Karpas-422 (cell line): Measurements from ENCODE around the gene MAD1L1. TPM values are rescaled to one million over a fixed set of nuclear protein-coding genes. Genes with fewer than 3 reads are reported as not detected.

ENCODE experiments used
- DNase-seq: peaks from one replicate; pipeline ENCODE4 v3.0.0-alpha.2; 2015
- H2AFZ ChIP-seq: fragments of 200-600 bp; sonication (generic); 2 replicates; pipeline ENCODE4 v1.6.1; 2014; ENCODE audit warnings: antibody characterized with exemption, low read length, mixed read lengths
- H3K27ac ChIP-seq: fragments of 200-600 bp; sonication (generic); 2 replicates; pipeline ENCODE4 v1.5.1; 2014; ENCODE audit warnings: mild to moderate bottlenecking, low read length, moderate library complexity
- H3K27me3 ChIP-seq: fragments of 200-600 bp; sonication (generic); 2 replicates; pipeline ENCODE4 v1.6.1; 2014; ENCODE audit warnings: low read length, mixed read lengths
- H3K36me3 ChIP-seq: fragments of 200-600 bp; sonication (generic); 2 replicates; pipeline ENCODE4 v1.6.1; 2014; ENCODE audit warnings: low read length, mixed read lengths; ENCODE audit not compliant: insufficient read depth
- H3K4me1 ChIP-seq: fragments of 200-600 bp; sonication (generic); 2 replicates; pipeline ENCODE4 v1.6.1; 2014; ENCODE audit warnings: mild to moderate bottlenecking, low read length, mixed read lengths
- H3K4me2 ChIP-seq: fragments of 200-600 bp; sonication (generic); 2 replicates; pipeline ENCODE4 v1.6.1; 2014; ENCODE audit warnings: low read length, low read depth, mild to moderate bottlenecking; ENCODE audit not compliant: poor library complexity, severe bottlenecking
- H3K4me3 ChIP-seq: fragments of 200-600 bp; sonication (generic); 2 replicates; pipeline ENCODE4 v1.5.1; 2014; ENCODE audit warnings: mild to moderate bottlenecking, antibody characterized with exemption, low read length, mixed read lengths
- H3K79me2 ChIP-seq: fragments of 200-600 bp; sonication (generic); 2 replicates; pipeline ENCODE4 v1.6.1; 2014; ENCODE audit warnings: mild to moderate bottlenecking, low read length, mixed read lengths
- H3K9ac ChIP-seq: fragments of 200-600 bp; sonication (generic); 2 replicates; pipeline ENCODE4 v1.6.0; 2014; ENCODE audit warnings: low read length
- H3K9me2 ChIP-seq: fragments of 200-600 bp; sonication (generic), shearing (Covaris generic); replicated peaks from 2 replicates; pipeline ENCODE4 v1.6.0; 2014; ENCODE audit warnings: mild to moderate bottlenecking, low read length, moderate library complexity; ENCODE audit not compliant: insufficient read depth
- H3K9me3 ChIP-seq: fragments of 300-700, 200-600 bp; sonication (generic); 2 replicates; pipeline ENCODE4 v1.6.1; 2014; ENCODE audit warnings: low read length, mixed read lengths
- H4K20me1 ChIP-seq: fragments of 200-600 bp; sonication (generic); 2 replicates; pipeline ENCODE4 v1.6.1; 2014; ENCODE audit warnings: mild to moderate bottlenecking, antibody characterized with exemption, low read length, low read depth; ENCODE audit not compliant: insufficient read depth
- total RNA-seq: library from RNA; depleted of rRNA; stranded (reverse); fragments of >200 nt; shearing (Covaris generic); gene quantifications from 2 replicates; pipeline ENCODE4 v1.2.3, GENCODE V29; 2014; ENCODE audit warnings: low replicate concordance

MAD1L1 gene
- total RNA-seq, 1 experiment from 2014 or later = 38.6 TPM

GRCh38 chr7:2007551-2007950 is 225.2 kb downstream of the MAD1L1 start:
- Histone ChIP-seq H3K4me2 (no peak overlapping the region), H3K4me1 (no peaks in the 10 kb centered on the region; the same call in 1 of the 2 replicates), H3K4me3 (no peak overlapping the region), H3K9ac (no peak overlapping the region), H2AFZ (no peak overlapping the region), H3K36me3 (no peaks in the 10 kb centered on the region), H3K79me2 (no peaks in the 10 kb centered on the region), H3K9me3 (no peaks in the 10 kb centered on the region), H3K27me3 (no peaks in the 10 kb centered on the region), H3K9me2 (no peaks in the 10 kb centered on the region), H3K27ac (no peak overlapping the region), H4K20me1 (no peaks in the 10 kb centered on the region)
- DNase-seq = no peak

- Histone ChIP-seq H3K9me2 (no peaks in the 10 kb centered on the region), H3K4me1 (no peaks in the 10 kb centered on the region; the same call in 1 of the 2 replicates), H3K27me3 (no peaks in the 10 kb centered on the region), H4K20me1 (no peaks in the 10 kb centered on the region), H3K9ac (no peak overlapping the region), H3K79me2 (no peaks in the 10 kb centered on the region), H3K36me3 (no peaks in the 10 kb centered on the region), H3K4me3 (no peak overlapping the region), H2AFZ (no peak overlapping the region), H3K27ac (no peak overlapping the region), H3K9me3 (no peaks in the 10 kb centered on the region), H3K4me2 (no peak overlapping the region)
- DNase-seq = no peak
These were observed 225.8 kb downstream of the MAD1L1 start for GRCh38 chr7:2006921-2007381.

GRCh38 chr7:2006231-2006771 is 226.4 kb downstream of the MAD1L1 start:
- no peak overlapping the region for H3K27ac ChIP-seq
- H3K9ac ChIP-seq = no peak overlapping the region
- no peaks in the 10 kb centered on the region for H4K20me1 ChIP-seq
- no peak overlapping the region for H2AFZ ChIP-seq
- no peaks in the 10 kb centered on the region for H3K9me3 ChIP-seq
- H3K4me2 ChIP-seq = no peak overlapping the region
- H3K79me2 ChIP-seq = no peaks in the 10 kb centered on the region
- no peak for DNase-seq
- H3K9me2 ChIP-seq = no peaks in the 10 kb centered on the region
- no peak overlapping the region for H3K4me3 ChIP-seq
- no peaks in the 10 kb centered on the region; the same call in 1 of the 2 replicates for H3K4me1 ChIP-seq
- H3K27me3 ChIP-seq = no peaks in the 10 kb centered on the region
- no peaks in the 10 kb centered on the region for H3K36me3 ChIP-seq

- no peak overlapping the region for H3K9ac ChIP-seq
- no peak overlapping the region for H3K4me2 ChIP-seq
These were observed 227.0 kb downstream of the MAD1L1 start for GRCh38 chr7:2005786-2006185.

GRCh38 chr7:2004841-2005725 is 227.7 kb downstream of the MAD1L1 start:
- Histone ChIP-seq H3K4me3 (no peak overlapping the region), H3K79me2 (no peaks in the 10 kb centered on the region), H3K9ac (no peak overlapping the region), H3K4me1 (no peaks in the 10 kb centered on the region; the same call in 1 of the 2 replicates), H3K36me3 (no peaks in the 10 kb centered on the region), H3K4me2 (no peak overlapping the region), H2AFZ (no peak overlapping the region), H3K27me3 (no peaks in the 10 kb centered on the region), H3K9me2 (no peaks in the 10 kb centered on the region), H3K27ac (no peak overlapping the region), H4K20me1 (no peaks in the 10 kb centered on the region), H3K9me3 (no peaks in the 10 kb centered on the region)
- DNase-seq = no peak

More at GRCh38 chr7:2005786-2006185, 227.0 kb downstream of the MAD1L1 start:
- Histone ChIP-seq H3K4me1 (no peaks in the 10 kb centered on the region; the same call in 1 of the 2 replicates), H3K36me3 (no peaks in the 10 kb centered on the region), H3K9me3 (no peaks in the 10 kb centered on the region), H3K9me2 (no peaks in the 10 kb centered on the region), H4K20me1 (no peaks in the 10 kb centered on the region), H3K79me2 (no peaks in the 10 kb centered on the region), H3K27me3 (no peaks in the 10 kb centered on the region), H3K27ac (no peak overlapping the region), H3K4me3 (no peak overlapping the region), H2AFZ (no peak overlapping the region)
- no peak for DNase-seq

GRCh38 chr7:2003931-2004812 is 228.6 kb downstream of the MAD1L1 start:
- no peaks in the 10 kb centered on the region for H3K9me3 ChIP-seq

GRCh38 chr7:2003451-2003930 is 229.3 kb downstream of the MAD1L1 start:
- no peak overlapping the region for H3K27ac ChIP-seq
- H4K20me1 ChIP-seq = no peaks in the 10 kb centered on the region
- H3K4me2 ChIP-seq = no peak overlapping the region
- no peaks in the 10 kb centered on the region for H3K9me3 ChIP-seq
- no peaks in the 10 kb centered on the region for H3K9me2 ChIP-seq
- no peak overlapping the region for H2AFZ ChIP-seq
- no peaks in the 10 kb centered on the region for H3K36me3 ChIP-seq
- H3K27me3 ChIP-seq = no peaks in the 10 kb centered on the region
- H3K4me3 ChIP-seq = no peak overlapping the region
- no peak overlapping the region for H3K9ac ChIP-seq
- H3K79me2 ChIP-seq = no peaks in the 10 kb centered on the region
- no peaks in the 10 kb centered on the region; the same call in 1 of the 2 replicates for H3K4me1 ChIP-seq
- no peak for DNase-seq

More at GRCh38 chr7:2003931-2004812, 228.6 kb downstream of the MAD1L1 start:
- no peak overlapping the region for H3K4me3 ChIP-seq
- no peak overlapping the region for H3K9ac ChIP-seq
- no peaks in the 10 kb centered on the region for H3K79me2 ChIP-seq
- no peak for DNase-seq
- no peak overlapping the region for H2AFZ ChIP-seq
- no peaks in the 10 kb centered on the region; the same call in 1 of the 2 replicates for H3K4me1 ChIP-seq
- H3K27me3 ChIP-seq = no peaks in the 10 kb centered on the region
- H3K36me3 ChIP-seq = no peaks in the 10 kb centered on the region
- H3K27ac ChIP-seq = no peak overlapping the region
- no peaks in the 10 kb centered on the region for H3K9me2 ChIP-seq
- H4K20me1 ChIP-seq = no peaks in the 10 kb centered on the region
- H3K4me2 ChIP-seq = no peak overlapping the region
